Lower leg skin (tissue), 3 donors: ENCODE data around the gene POLR3B.

Experiments used
- CTCF ChIP-seq, 3 donors: fragments of 450-650 bp; IDR thresholded peaks; one replicate each; pipeline ENCODE4 v1.5.1; 2016; ENCODE audit warnings: antibody characterized with exemption in 3 of 3, mild to moderate bottlenecking in 3 of 3, moderate library complexity in 2 of 3
- POLR2A ChIP-seq, 2 donors: fragments of 450-650 bp; IDR thresholded peaks; one replicate each; pipeline ENCODE4 v1.6.1; 2016 to 2017; ENCODE audit warnings: antibody characterized with exemption in 2 of 2, mild to moderate bottlenecking in 1 of 2, moderate library complexity in 1 of 2

- no peak for TF ChIP-seq CTCF (IDR thresholded peaks at IDR 0.05)
- no peak for TF ChIP-seq POLR2A (IDR thresholded peaks at IDR 0.05)
Observed at GRCh38 chr12:106521901-106522300, 164.4 kb downstream of the POLR3B start.
